Stimulated activated CD4-positive, alpha-beta T cell treated with anti-CD3 and anti-CD28 coated beads, Interleukin-2, amount 100 ng/mL, for 24 hours (primary cell): Measurements from ENCODE around the gene PROKR1.
A peak's percentile ranks its signal among the peaks of the same experiment; 100 is the strongest.
"Not testable (repeated sequence)": the region's sequence is repeated elsewhere in the genome, so short reads cannot be mapped to it uniquely, and the experiment has no call there.

ENCODE experiments used
- DNase-seq, 2 donors: peaks; one replicate each; pipeline ENCODE4 v3.0.0-alpha.2; 2020

PROKR1 gene

GRCh38 chr2:68643011-68643873 is at the start of gene PROKR1:
TSS of gene PROKR1 (plus strand) at chr2:68643579. CDS start at chr2:68645822, 2,243 bp downstream.
- peak in 1 of 2 donors; percentile 40 for DNase-seq

- DNase-seq = no peak
Observed at GRCh38 chr2:68594041-68594440, 49.3 kb upstream of the PROKR1 start.

- peak; percentile 62 for DNase-seq
Observed at GRCh38 chr2:68594674-68595492, 48.5 kb upstream of the PROKR1 start.

GRCh38 chr2:68595493-68595785 is 47.9 kb upstream of the PROKR1 start:
- DNase-seq = not testable (repeated sequence)

GRCh38 chr2:68600495-68600894 is 42.9 kb upstream of the PROKR1 start:
- DNase-seq = not testable (repeated sequence)

GRCh38 chr2:68603059-68603458 is 40.3 kb upstream of the PROKR1 start:
- no peak for DNase-seq

- no peak for DNase-seq
Observed at GRCh38 chr2:68604077-68604476, 39.3 kb upstream of the PROKR1 start.

GRCh38 chr2:68605939-68606338 is 37.4 kb upstream of the PROKR1 start:
- no peak for DNase-seq

- DNase-seq = no peak
Observed at GRCh38 chr2:68606759-68607158, 36.6 kb upstream of the PROKR1 start.

GRCh38 chr2:68607837-68608236 is 35.5 kb upstream of the PROKR1 start:
- DNase-seq = no peak

- no peak for DNase-seq
Observed at GRCh38 chr2:68612765-68613519, 30.4 kb upstream of the PROKR1 start.

GRCh38 chr2:68620772-68621171 is 22.6 kb upstream of the PROKR1 start:
- no peak for DNase-seq

GRCh38 chr2:68623820-68624219 is 19.6 kb upstream of the PROKR1 start:
- no peak for DNase-seq

- DNase-seq = no peak
Observed at GRCh38 chr2:68627615-68628014, 15.8 kb upstream of the PROKR1 start.

GRCh38 chr2:68632021-68632420 is 11.4 kb upstream of the PROKR1 start:
- DNase-seq = no peak

GRCh38 chr2:68637047-68637446 is 6.3 kb upstream of the PROKR1 start:
- no peak for DNase-seq

- DNase-seq = no peak
Observed at GRCh38 chr2:68643874-68644485, 601 bp downstream of the PROKR1 start.

- DNase-seq = no peak
Observed at GRCh38 chr2:68645523-68645922, 2.1 kb downstream of the PROKR1 start.

- no peak for DNase-seq
Observed at GRCh38 chr2:68646303-68646702, 2.9 kb downstream of the PROKR1 start.

- no peak for DNase-seq
Observed at GRCh38 chr2:68650645-68651044, 7.3 kb downstream of the PROKR1 start.

- DNase-seq = peak in 1 of 2 donors; percentile 23
Observed at GRCh38 chr2:68653034-68653433, 9.7 kb downstream of the PROKR1 start.

GRCh38 chr2:68653538-68653982 is 10.2 kb downstream of the PROKR1 start:
- peak; percentile 36 to 47 for DNase-seq

GRCh38 chr2:68658266-68658665 is 14.9 kb downstream of the PROKR1 start:
- no peak for DNase-seq
